DOHH2 (cell line): ENCODE measurements around the gene NMT2.

Source experiments
- H3F3A ChIP-seq: fragments of 200-600 bp; sonication (generic), shearing (Covaris generic); 2 replicates; pipeline ENCODE4 v1.6.0; 2016; ENCODE audit warnings: antibody characterized with exemption, mild to moderate bottlenecking; ENCODE audit not compliant: control insufficient read depth, insufficient read depth
- H3K27ac ChIP-seq: fragments of 200-600 bp; sonication (generic); 2 replicates; pipeline ENCODE4 v1.5.1; 2014; ENCODE audit warnings: low read depth, mild to moderate bottlenecking, low read length, moderate library complexity
- H3K27me3 ChIP-seq: fragments of 200-600 bp; sonication (generic); 2 replicates; pipeline ENCODE4 v1.6.1; 2014; ENCODE audit warnings: mild to moderate bottlenecking, low read length, mixed read lengths; ENCODE audit not compliant: control insufficient read depth
- H3K36me3 ChIP-seq: fragments of 200-600 bp; sonication (generic); 2 replicates; pipeline ENCODE4 v1.6.1; 2014; ENCODE audit warnings: mild to moderate bottlenecking, low read length, moderate library complexity, mixed read lengths; ENCODE audit not compliant: control insufficient read depth
- H3K4me1 ChIP-seq: fragments of 200-600 bp; sonication (generic); 2 replicates; pipeline ENCODE4 v1.6.1; 2014; ENCODE audit warnings: mild to moderate bottlenecking, low read length, mixed read lengths; ENCODE audit not compliant: control insufficient read depth
- H3K4me2 ChIP-seq: fragments of 200-600 bp; sonication (generic); 2 replicates; pipeline ENCODE4 v1.6.0; 2014; ENCODE audit warnings: mild to moderate bottlenecking, low read length, moderate library complexity
- H3K4me3 ChIP-seq: fragments of 200-600 bp; sonication (generic); 2 replicates; pipeline ENCODE4 v1.5.1; 2014; ENCODE audit warnings: mild to moderate bottlenecking, low read length, mixed read lengths
- H3K79me2 ChIP-seq: fragments of 200-600 bp; sonication (generic); 2 replicates; pipeline ENCODE4 v1.6.1; 2014; ENCODE audit warnings: mild to moderate bottlenecking, low read length, mixed read lengths; ENCODE audit not compliant: control insufficient read depth
- H3K9me2 ChIP-seq: fragments of 200-600 bp; sonication (generic); replicated peaks from 2 replicates; pipeline ENCODE4 v1.6.1; 2014; ENCODE audit warnings: mild to moderate bottlenecking, low read length, mixed read lengths; ENCODE audit not compliant: control insufficient read depth
- H3K9me3 ChIP-seq: fragments of 200-600 bp; sonication (generic); 2 replicates; pipeline ENCODE4 v1.6.1; 2014; ENCODE audit warnings: antibody characterized with exemption, low read length, mixed read lengths; ENCODE audit not compliant: control insufficient read depth, insufficient read depth
- H4K20me1 ChIP-seq: fragments of 200-600 bp; sonication (generic); 2 replicates; pipeline ENCODE4 v1.6.0; 2014; ENCODE audit warnings: low read depth, mild to moderate bottlenecking, antibody characterized with exemption, low read length, moderate library complexity; ENCODE audit not compliant: control insufficient read depth, insufficient read depth
- EZH2phosphoT487 ChIP-seq: fragments of 200-600 bp; sonication (generic); IDR thresholded peaks from 2 replicates; pipeline ENCODE4 v1.6.1; 2017; ENCODE audit warnings: borderline replicate concordance, mild to moderate bottlenecking, antibody characterized with exemption, low read length, moderate library complexity, mixed read lengths
- TF ChIP-seq, protein P1 (sequence below): fragments of 200-600 bp; sonication (generic); IDR thresholded peaks from one replicate; pipeline ENCODE4 v1.5.1; 2014; ENCODE audit warnings: antibody characterized with exemption, mild to moderate bottlenecking, low read depth, low read length; ENCODE audit not compliant: poor library complexity, severe bottlenecking

The NMT2 gene

DNA sequence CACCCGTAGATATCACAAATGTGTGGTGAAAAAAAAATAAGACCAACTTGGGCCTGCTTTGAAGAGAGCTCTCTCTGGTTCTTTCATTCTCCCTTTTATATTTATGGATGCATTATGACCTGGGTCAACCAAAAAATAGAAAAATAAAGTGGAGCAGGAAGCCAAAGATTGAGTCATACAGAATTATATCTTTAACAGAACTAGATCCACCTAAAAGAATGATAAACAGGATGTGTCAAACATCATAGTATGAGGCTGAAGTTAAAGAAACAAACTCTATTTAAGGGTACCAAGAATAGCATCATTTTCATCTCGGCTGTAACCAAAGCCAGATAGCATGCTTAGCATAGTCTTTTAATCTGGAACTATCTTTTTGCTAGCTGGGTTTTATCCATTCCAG is 28.8 kb upstream of the NMT2 start:
- Histone ChIP-seq H3K79me2 (no peaks in the 10 kb centered on the region), H3K27me3 (no peaks in the 10 kb centered on the region), H3K4me3 (no peak overlapping the region), H3K9me3 (no peaks in the 10 kb centered on the region), H4K20me1 (no peaks in the 10 kb centered on the region), H3K27ac (no peak overlapping the region), H3K4me2 (no peak overlapping the region), H3K36me3 (no peaks in the 10 kb centered on the region), H3F3A (no peaks in the 10 kb centered on the region), H3K4me1 (no peaks in the 10 kb centered on the region), H3K9me2 (no peaks in the 10 kb centered on the region)
- TF ChIP-seq, protein P1, sequence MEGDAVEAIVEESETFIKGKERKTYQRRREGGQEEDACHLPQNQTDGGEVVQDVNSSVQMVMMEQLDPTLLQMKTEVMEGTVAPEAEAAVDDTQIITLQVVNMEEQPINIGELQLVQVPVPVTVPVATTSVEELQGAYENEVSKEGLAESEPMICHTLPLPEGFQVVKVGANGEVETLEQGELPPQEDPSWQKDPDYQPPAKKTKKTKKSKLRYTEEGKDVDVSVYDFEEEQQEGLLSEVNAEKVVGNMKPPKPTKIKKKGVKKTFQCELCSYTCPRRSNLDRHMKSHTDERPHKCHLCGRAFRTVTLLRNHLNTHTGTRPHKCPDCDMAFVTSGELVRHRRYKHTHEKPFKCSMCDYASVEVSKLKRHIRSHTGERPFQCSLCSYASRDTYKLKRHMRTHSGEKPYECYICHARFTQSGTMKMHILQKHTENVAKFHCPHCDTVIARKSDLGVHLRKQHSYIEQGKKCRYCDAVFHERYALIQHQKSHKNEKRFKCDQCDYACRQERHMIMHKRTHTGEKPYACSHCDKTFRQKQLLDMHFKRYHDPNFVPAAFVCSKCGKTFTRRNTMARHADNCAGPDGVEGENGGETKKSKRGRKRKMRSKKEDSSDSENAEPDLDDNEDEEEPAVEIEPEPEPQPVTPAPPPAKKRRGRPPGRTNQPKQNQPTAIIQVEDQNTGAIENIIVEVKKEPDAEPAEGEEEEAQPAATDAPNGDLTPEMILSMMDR = no peak
- no peak for TF ChIP-seq EZH2phosphoT487

DNA sequence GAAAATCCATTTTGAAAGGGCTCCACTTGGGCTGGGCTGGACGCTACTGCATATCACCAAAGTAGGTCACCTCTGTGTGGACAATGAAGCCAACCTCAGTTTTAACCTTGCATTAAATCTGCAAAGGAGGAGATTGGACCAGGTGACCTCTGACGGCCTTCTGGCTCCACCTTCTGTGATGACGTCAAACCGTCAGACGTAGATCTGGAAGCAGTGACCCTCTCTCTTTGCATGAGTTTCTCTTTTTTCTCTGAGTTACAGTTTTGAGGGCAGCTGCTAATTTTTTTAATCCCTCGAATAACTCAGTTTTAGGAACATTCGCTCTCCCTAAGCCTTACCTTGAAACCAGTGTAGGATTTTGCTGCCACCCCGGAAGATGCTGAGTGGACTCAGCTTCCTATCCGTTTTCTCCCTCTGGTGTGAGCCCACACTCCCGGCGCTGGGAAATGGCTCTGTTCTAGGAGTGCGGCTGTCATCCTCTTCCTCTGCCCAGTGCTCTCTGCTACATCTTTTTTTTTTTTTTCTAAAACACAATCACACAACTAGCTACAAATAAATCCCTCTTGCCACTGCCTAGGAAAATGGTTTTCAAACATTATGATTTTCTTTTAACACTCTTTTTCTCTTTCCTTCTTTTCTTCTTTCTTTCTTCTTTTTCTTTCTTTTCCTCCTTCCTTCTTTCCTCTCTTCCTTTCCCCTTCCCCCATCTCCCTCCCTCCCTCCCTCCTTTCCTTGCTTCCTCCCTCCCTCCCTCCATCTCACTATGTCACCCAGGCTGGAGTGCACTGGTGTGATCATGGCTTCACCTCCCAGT is 27.7 kb upstream of the NMT2 start:
- no peak overlapping the region for H3K4me3 ChIP-seq
- H4K20me1 ChIP-seq = no peaks in the 10 kb centered on the region
- H3K9me3 ChIP-seq = no peaks in the 10 kb centered on the region
- no peak overlapping the region for H3K27ac ChIP-seq
- no peaks in the 10 kb centered on the region for H3K27me3 ChIP-seq
- no peaks in the 10 kb centered on the region for H3F3A ChIP-seq
- no peaks in the 10 kb centered on the region for H3K79me2 ChIP-seq
- H3K36me3 ChIP-seq = no peaks in the 10 kb centered on the region
- TF ChIP-seq EZH2phosphoT487 = no peak
- TF ChIP-seq, protein P1 = no peak
- no peaks in the 10 kb centered on the region for H3K9me2 ChIP-seq
- no peak overlapping the region for H3K4me2 ChIP-seq
- no peaks in the 10 kb centered on the region for H3K4me1 ChIP-seq

DNA sequence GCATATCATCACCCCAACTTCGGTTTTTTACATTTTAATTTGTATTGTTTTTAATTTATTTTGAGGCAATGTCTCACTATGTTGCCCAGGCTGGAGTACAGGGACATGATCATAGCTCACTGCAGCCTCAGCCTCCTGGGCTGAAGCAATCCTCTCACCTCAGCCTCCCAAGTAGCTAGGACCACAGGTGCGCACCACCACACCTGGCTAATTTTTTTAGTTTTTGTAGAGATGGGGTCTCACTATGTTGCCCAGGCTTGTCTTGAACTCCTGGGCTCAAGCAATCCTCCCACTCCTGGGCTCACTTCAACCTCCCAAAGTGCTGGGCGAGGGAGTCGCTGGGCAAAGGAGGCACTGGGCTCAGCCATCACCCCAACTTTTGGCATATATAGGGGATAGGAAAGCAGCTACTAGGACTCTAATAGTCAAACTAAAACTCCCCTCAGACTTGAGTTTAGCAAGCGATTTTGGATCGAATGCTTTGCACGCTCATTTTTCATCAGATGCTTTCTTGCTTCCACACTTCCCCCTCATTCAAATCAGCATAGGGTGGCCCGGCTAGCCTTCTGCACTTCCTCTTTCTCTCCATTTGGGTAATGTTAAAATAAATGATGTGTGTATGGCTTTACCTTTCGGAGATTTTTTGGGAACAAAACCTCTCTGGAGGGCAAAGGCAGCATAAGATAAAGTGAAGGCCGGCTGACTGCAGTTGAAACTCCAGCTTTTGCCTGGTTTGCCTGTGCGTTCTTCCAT is 20.8 kb upstream of the NMT2 start:
- TF ChIP-seq, protein P1 = no peak
- no peak for TF ChIP-seq EZH2phosphoT487
- Histone ChIP-seq H3K4me2 (no peak overlapping the region), H3K36me3 (no peaks in the 10 kb centered on the region), H3K27me3 (no peaks in the 10 kb centered on the region), H3K4me1 (peaks cover 4% of the 10 kb centered on the region; the same call in 1 of the 2 replicates), H3K9me2 (no peaks in the 10 kb centered on the region), H3K27ac (no peak overlapping the region), H4K20me1 (no peaks in the 10 kb centered on the region), H3F3A (no peaks in the 10 kb centered on the region), H3K9me3 (no peaks in the 10 kb centered on the region), H3K79me2 (no peaks in the 10 kb centered on the region), H3K4me3 (no peak overlapping the region)
